CD4-positive, alpha-beta T cell (primary cell): ENCODE measurements around the gene IQCB1. TPM values are rescaled to one million over a fixed set of nuclear protein-coding genes. Genes with fewer than 3 reads are reported as not detected.

Experiments
- ATAC-seq: fragments of 200-7000 bp; cut with Tn5 transposase; one replicate; pipeline ENCODE4 v1.10.0; 2022; ENCODE audit warnings: mild to moderate bottlenecking; ENCODE audit not compliant: poor library complexity
- CTCF ChIA-PET: fragments of 350-600 bp; sonication (Branson Sonifier 250); formaldehyde crosslinking; loops from one replicate; lab custom pipeline; 2021; ENCODE audit warnings: antibody characterized with exemption, inconsistent platforms; lab: Charles Lee
- POLR2A ChIA-PET: fragments of 350-600 bp; sonication (Branson Sonifier 250); formaldehyde crosslinking; loops from one replicate; lab custom pipeline; 2021; ENCODE audit warnings: antibody characterized with exemption, inconsistent platforms; lab: Charles Lee
- DNase-seq, 14 experiments: peaks; one replicate each; pipeline ENCODE4 v3.0.0-alpha.2; 2013 to 2020; ENCODE audit warnings: mixed read lengths in 2 of 14
- H3K27ac ChIP-seq, 2 donors: one replicate each; pipeline versions ENCODE4 v1.5.1 to v1.7.0; 2013; ENCODE audit warnings: low read length in 2 of 2, low read depth in 1 of 2, mild to moderate bottlenecking in 1 of 2
- H3K27me3 ChIP-seq, 2 experiments: 1 replicate in 1 of 2; 2 replicates in 1 of 2; pipeline versions ENCODE4 v1.6.1 to v1.7.0; 2013; ENCODE audit warnings: low read length in 2 of 2, control low read depth in 1 of 2, mild to moderate bottlenecking in 1 of 2, moderate library complexity in 1 of 2; ENCODE audit not compliant: insufficient read depth in 2 of 2, control insufficient read depth in 1 of 2
- H3K36me3 ChIP-seq: one replicate; pipeline ENCODE4 v1.6.1; 2013; ENCODE audit warnings: low read length, control low read depth; ENCODE audit not compliant: insufficient read depth
- H3K4me1 ChIP-seq: one replicate; pipeline ENCODE4 v1.6.1; 2013; ENCODE audit warnings: low read length, control low read depth; ENCODE audit not compliant: insufficient read depth
- H3K4me3 ChIP-seq: one replicate; pipeline ENCODE4 v1.5.1; 2013; ENCODE audit warnings: mild to moderate bottlenecking, low read length, moderate library complexity
- H3K9me3 ChIP-seq, 2 experiments: 1 replicate in 1 of 2; 2 replicates in 1 of 2; pipeline versions ENCODE4 v1.6.1 to v1.7.0; 2013; ENCODE audit warnings: low read length in 2 of 2, mild to moderate bottlenecking in 2 of 2, control low read depth in 1 of 2, moderate library complexity in 1 of 2; ENCODE audit not compliant: control insufficient read depth in 1 of 2, insufficient read depth in 1 of 2
- H3K27ac Mint-ChIP-seq: one replicate; pipeline ENCODE4 v1.8.0; 2020; ENCODE audit warnings: mixed read lengths
- H3K27me3 Mint-ChIP-seq: one replicate; pipeline ENCODE4 v1.8.0; 2021; ENCODE audit warnings: mixed read lengths
- H3K36me3 Mint-ChIP-seq: one replicate; pipeline ENCODE4 v1.8.0; 2021; ENCODE audit warnings: low read depth, mixed read lengths
- H3K4me1 Mint-ChIP-seq: one replicate; pipeline ENCODE4 v1.8.0; 2021; ENCODE audit warnings: low read depth, mixed read lengths
- H3K4me3 Mint-ChIP-seq: one replicate; pipeline ENCODE4 v1.8.0; 2020; ENCODE audit warnings: mild to moderate bottlenecking, mixed read lengths
- H3K9me3 Mint-ChIP-seq: one replicate; pipeline ENCODE4 v1.8.0; 2020; ENCODE audit warnings: mixed read lengths
- CTCF ChIP-seq: fragments of 200-600 bp; IDR thresholded peaks from one replicate; pipeline ENCODE4 v1.8.0; 2022; ENCODE audit warnings: antibody characterized with exemption, mild to moderate bottlenecking
- intact Hi-C, 2 experiments: fragments of 100-400 bp; cut with DNase I in 1 of 2; cut with micrococcal nuclease in 1 of 2; formaldehyde crosslinking; loops; one replicate each; pipeline versions ENCODE4 v1.15.1 to v1.9.0; 2023 to 2025; cut with DNase I, micrococcal nuclease
- total RNA-seq, 174 experiments: library from RNA in 2 of 174; stranded (reverse) in 2 of 174; gene quantifications; one replicate each; pipeline ENCODE4 v1.2.3 and lab custom pipeline; 2021 to 2026

The IQCB1 gene
- total RNA-seq, 2 experiments from 2014 or later, result 39.6 to 41.3 TPM

- DNase-seq (no peak), ATAC-seq (no peak)
- TF ChIP-seq CTCF, result no peak
- H3K36me3 ChIP-seq, result no peaks in the 10 kb centered on the region
- H3K27ac Mint-ChIP-seq, result no peak overlapping the region
- no peaks in the 10 kb centered on the region for H3K9me3 Mint-ChIP-seq
- H3K4me1 ChIP-seq, result no peaks in the 10 kb centered on the region
- H3K27me3 Mint-ChIP-seq, result no peaks in the 10 kb centered on the region
- H3K4me3 ChIP-seq, result no peak overlapping the region
- ChIA-PET CTCF (no interaction called here), POLR2A (no interaction called here)
- no peaks in the 10 kb centered on the region for H3K27me3 ChIP-seq
- intact Hi-C loops, result no loop called here
- H3K4me3 Mint-ChIP-seq, result no peak overlapping the region
- H3K36me3 Mint-ChIP-seq, result peaks cover 32% of the 10 kb centered on the region
- no peak overlapping the region for H3K27ac ChIP-seq
- H3K9me3 ChIP-seq, result no peaks in the 10 kb centered on the region
- peaks cover 70% of the 10 kb centered on the region for H3K4me1 Mint-ChIP-seq
These were observed 98.7 kb downstream of the IQCB1 start for GRCh38 chr3:121736112-121736511.

- POLR2A ChIA-PET, result no interaction called here
- intact Hi-C loops, result no loop called here
- no peak overlapping the region for H3K27ac Mint-ChIP-seq
- peaks cover 39% of the 10 kb centered on the region for H3K36me3 Mint-ChIP-seq
- H3K9me3 Mint-ChIP-seq, result no peaks in the 10 kb centered on the region
- no peaks in the 10 kb centered on the region for H3K4me1 ChIP-seq
- peaks cover 71% of the 10 kb centered on the region for H3K4me1 Mint-ChIP-seq
- H3K27ac ChIP-seq, result no peak overlapping the region
- TF ChIP-seq CTCF, result no peak
- ATAC-seq (no peak), DNase-seq (no peak)
- no peaks in the 10 kb centered on the region for H3K27me3 Mint-ChIP-seq
- CTCF ChIA-PET, result no interaction called here
- H3K4me3 ChIP-seq, result no peak overlapping the region
- H3K4me3 Mint-ChIP-seq, result no peak overlapping the region
- peaks cover 6% of the 10 kb centered on the region for H3K36me3 ChIP-seq
- H3K27me3 ChIP-seq, result no peaks in the 10 kb centered on the region
- H3K9me3 ChIP-seq, result no peaks in the 10 kb centered on the region
These were observed 99.7 kb downstream of the IQCB1 start for GRCh38 chr3:121735047-121735696.

GRCh38 chr3:121730940-121731687 lies 103.7 kb downstream of the IQCB1 start:
- H3K9me3 Mint-ChIP-seq, result no peaks in the 10 kb centered on the region
- no peak for TF ChIP-seq CTCF
- DNase-seq, result no peak
- H3K27me3 Mint-ChIP-seq, result no peaks in the 10 kb centered on the region
- Histone ChIP-seq H3K4me3 (no peak overlapping the region), H3K9me3 (no peaks in the 10 kb centered on the region), H3K36me3 (peaks cover 36% of the 10 kb centered on the region), H3K27me3 (no peaks in the 10 kb centered on the region), H3K4me1 (no peaks in the 10 kb centered on the region), H3K27ac (no peak overlapping the region)
- H3K36me3 Mint-ChIP-seq, result peaks cover 51% of the 10 kb centered on the region
- POLR2A ChIA-PET, result no interaction called here
- H3K4me1 Mint-ChIP-seq, result peaks cover 53% of the 10 kb centered on the region
- H3K4me3 Mint-ChIP-seq, result no peak overlapping the region
- CTCF ChIA-PET, result no interaction called here
- ATAC-seq, result no peak
- intact Hi-C loops, result no loop called here
- no peak overlapping the region for H3K27ac Mint-ChIP-seq
